Thoracic aorta (tissue), 2 donors: ENCODE data around the gene CCDC141. TPM values are rescaled to one million over a fixed set of nuclear protein-coding genes. Genes with fewer than 3 reads are reported as not detected.

Experiments
- ATAC-seq: fragments of 150-250 bp; one replicate; pipeline ENCODE4 v1.8.0; 2017; ENCODE audit warnings: low read depth; ENCODE audit not compliant: insufficient number of reproducible peaks, low FRiP score
- DNase-seq: peaks from one replicate; pipeline ENCODE4 v3.0.0-alpha.2; 2020; ENCODE audit warnings: low spot score
- H3K27ac ChIP-seq, 2 donors: fragments of 200-600 bp; sonication (generic); 1 replicate in 1 of 2; 2 replicates in 1 of 2; pipeline ENCODE4 v1.5.1; 2016; ENCODE audit warnings: mild to moderate bottlenecking in 2 of 2, moderate library complexity in 2 of 2
- H3K27me3 ChIP-seq: fragments of 200-600 bp; sonication (generic); replicated peaks from 2 replicates; pipeline ENCODE4 v1.6.0; 2016; ENCODE audit warnings: mild to moderate bottlenecking; ENCODE audit not compliant: insufficient read depth
- H3K36me3 ChIP-seq: fragments of 200-600 bp; sonication (generic); one replicate; pipeline ENCODE4 v1.5.1; 2016
- H3K4me1 ChIP-seq, 2 donors: fragments of 200-600 bp; sonication (generic); 1 replicate in 1 of 2; 2 replicates in 1 of 2; pipeline versions ENCODE4 v1.5.1 to v1.6.0; 2016; ENCODE audit warnings: low read depth in 2 of 2, mild to moderate bottlenecking in 1 of 2; ENCODE audit not compliant: control insufficient read depth in 1 of 2
- H3K4me3 ChIP-seq: fragments of 200-600 bp; sonication (generic); 2 replicates; pipeline ENCODE4 v1.5.1; 2016; ENCODE audit warnings: mild to moderate bottlenecking
- H3K9me3 ChIP-seq: fragments of 200-600 bp; sonication (generic); 2 replicates; pipeline ENCODE4 v1.5.1; 2016
- total RNA-seq, 2 donors: library from RNA; depleted of rRNA; stranded (reverse); fragments of >200 nt; gene quantifications; one replicate each; pipeline versions ENCODE4 v1.1.0 to v1.2.3, GENCODE V29; 2016
- TF ChIP-seq, protein P1 (sequence below): fragments of 200-600 bp; sonication (generic); IDR thresholded peaks from one replicate; pipeline ENCODE4 v1.5.1; 2019; ENCODE audit warnings: antibody characterized with exemption

The CCDC141 gene
- total RNA-seq, 2 donors from 2014 or later = 2.4 to 4.8 TPM

DNA sequence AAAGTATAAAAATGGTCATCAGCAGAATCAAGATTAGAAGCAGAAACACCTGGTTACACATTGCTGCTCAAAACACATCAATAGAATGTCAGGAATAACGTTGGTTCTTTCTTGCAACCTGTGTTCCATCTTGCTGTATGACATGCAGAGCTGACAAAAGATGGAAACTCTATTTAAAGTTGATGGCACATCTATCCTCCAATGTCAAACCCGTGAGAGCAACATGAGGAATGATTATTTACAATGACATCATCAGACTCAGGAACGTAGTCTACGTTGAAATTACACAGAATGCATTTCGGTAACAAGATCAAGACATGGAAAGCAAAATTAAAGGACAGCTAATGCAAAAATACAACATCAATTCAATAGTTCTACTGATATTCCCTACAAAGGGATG is 216.6 kb downstream of the CCDC141 start:
- H3K4me3 ChIP-seq = no peak overlapping the region
- H3K27ac ChIP-seq = no peak overlapping the region
- TF ChIP-seq, protein P1, sequence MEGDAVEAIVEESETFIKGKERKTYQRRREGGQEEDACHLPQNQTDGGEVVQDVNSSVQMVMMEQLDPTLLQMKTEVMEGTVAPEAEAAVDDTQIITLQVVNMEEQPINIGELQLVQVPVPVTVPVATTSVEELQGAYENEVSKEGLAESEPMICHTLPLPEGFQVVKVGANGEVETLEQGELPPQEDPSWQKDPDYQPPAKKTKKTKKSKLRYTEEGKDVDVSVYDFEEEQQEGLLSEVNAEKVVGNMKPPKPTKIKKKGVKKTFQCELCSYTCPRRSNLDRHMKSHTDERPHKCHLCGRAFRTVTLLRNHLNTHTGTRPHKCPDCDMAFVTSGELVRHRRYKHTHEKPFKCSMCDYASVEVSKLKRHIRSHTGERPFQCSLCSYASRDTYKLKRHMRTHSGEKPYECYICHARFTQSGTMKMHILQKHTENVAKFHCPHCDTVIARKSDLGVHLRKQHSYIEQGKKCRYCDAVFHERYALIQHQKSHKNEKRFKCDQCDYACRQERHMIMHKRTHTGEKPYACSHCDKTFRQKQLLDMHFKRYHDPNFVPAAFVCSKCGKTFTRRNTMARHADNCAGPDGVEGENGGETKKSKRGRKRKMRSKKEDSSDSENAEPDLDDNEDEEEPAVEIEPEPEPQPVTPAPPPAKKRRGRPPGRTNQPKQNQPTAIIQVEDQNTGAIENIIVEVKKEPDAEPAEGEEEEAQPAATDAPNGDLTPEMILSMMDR = no peak
- no peaks in the 10 kb centered on the region for H3K27me3 ChIP-seq
- DNase-seq (no peak), ATAC-seq (no peak)
- peaks cover 6 to 23% of the 10 kb centered on the region in 2 donors for H3K4me1 ChIP-seq
- H3K36me3 ChIP-seq = no peaks in the 10 kb centered on the region
- no peaks in the 10 kb centered on the region for H3K9me3 ChIP-seq

GRCh38 chr2:178830451-178830850 is 219.5 kb downstream of the CCDC141 start:
- ATAC-seq (no peak), DNase-seq (no peak)
- Histone ChIP-seq H3K36me3 (no peaks in the 10 kb centered on the region), H3K27ac (no peak overlapping the region), H3K4me1 (peaks cover 11 to 39% of the 10 kb centered on the region in 2 donors), H3K4me3 (no peak overlapping the region), H3K27me3 (no peaks in the 10 kb centered on the region), H3K9me3 (no peaks in the 10 kb centered on the region)
- TF ChIP-seq, protein P1 = no peak

GRCh38 chr2:178829981-178830380 is 220.0 kb downstream of the CCDC141 start:
- Histone ChIP-seq H3K4me1 (peaks cover 11 to 39% of the 10 kb centered on the region in 2 donors), H3K9me3 (no peaks in the 10 kb centered on the region), H3K27ac (no peak overlapping the region), H3K27me3 (no peaks in the 10 kb centered on the region), H3K4me3 (no peak overlapping the region), H3K36me3 (no peaks in the 10 kb centered on the region)
- DNase-seq = no peak
- no peak for ATAC-seq
- TF ChIP-seq, protein P1 = no peak

DNA sequence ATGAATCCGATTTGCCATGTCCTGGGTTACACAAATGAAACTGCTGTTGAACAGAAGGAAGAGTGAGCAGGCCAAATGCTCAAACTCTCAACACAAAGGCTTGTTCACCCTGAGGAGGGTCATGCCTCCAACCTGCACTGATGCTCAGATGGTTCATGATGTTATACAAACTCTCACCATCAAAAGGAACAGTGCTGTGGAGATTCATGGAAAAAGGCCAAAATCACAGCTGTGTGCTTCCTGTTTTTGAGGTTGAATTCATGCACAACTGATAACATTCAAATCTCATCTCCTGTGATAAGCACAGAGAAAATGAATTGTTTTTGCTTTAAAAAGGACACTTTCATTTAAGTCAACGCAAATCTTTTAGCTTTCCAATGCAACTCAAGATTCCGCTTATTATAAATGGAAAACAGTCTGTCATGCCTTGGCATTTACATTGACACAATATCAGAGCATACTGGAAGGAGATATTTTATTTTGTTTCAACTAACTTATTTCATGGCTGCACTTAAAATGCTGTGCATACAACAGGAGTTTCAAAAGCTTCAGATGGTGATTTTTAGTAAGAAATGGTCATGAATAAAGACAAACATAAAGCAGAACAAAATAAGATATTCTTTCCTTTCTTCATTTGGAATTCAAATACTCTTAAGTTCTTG is 220.5 kb downstream of the CCDC141 start:
- DNase-seq (no peak), ATAC-seq (no peak)
- TF ChIP-seq, protein P1 = no peak

GRCh38 chr2:178828486-178828881 is 221.5 kb downstream of the CCDC141 start:
- TF ChIP-seq, protein P1 = no peak
- Histone ChIP-seq H3K4me1 (peaks cover 11 to 51% of the 10 kb centered on the region in 2 donors), H3K4me3 (peak overlapping the region; percentile 48), H3K27me3 (no peaks in the 10 kb centered on the region), H3K27ac (peak overlapping the region; percentile 57 to 58), H3K9me3 (no peaks in the 10 kb centered on the region), H3K36me3 (no peaks in the 10 kb centered on the region)
- DNase-seq = no peak
- no peak for ATAC-seq

More for the DNA sequence above, 220.5 kb downstream of the CCDC141 start:
- Histone ChIP-seq H3K4me3 (no peak overlapping the region), H3K4me1 (peaks cover 11 to 43% of the 10 kb centered on the region in 2 donors), H3K27ac (no peak overlapping the region), H3K36me3 (no peaks in the 10 kb centered on the region), H3K27me3 (no peaks in the 10 kb centered on the region), H3K9me3 (no peaks in the 10 kb centered on the region)
